ENCODE results near the gene HKDC1. TPM values are rescaled to one million over a fixed set of nuclear protein-coding genes. Genes with fewer than 3 reads are reported as not detected.

Gene HKDC1
- polyA plus RNA-seq, 1 donor from 2014 or later = 0.07 TPM

GRCh38 chr10:69240455-69240854 is 20.3 kb downstream of the HKDC1 start:
- Histone ChIP-seq H4K20me1 (ENCODE audit: insufficient read depth) (no peaks in the 10 kb centered on the region), H3K4me2 (ENCODE audit: low read length) (no peak overlapping the region), H3K79me2 (replicated peaks; ENCODE audit: insufficient read depth, low read length) (no peaks in the 10 kb centered on the region), H3K36me3 (ENCODE audit: insufficient read depth, low read length) (no peaks in the 10 kb centered on the region), H3K9me3 (ENCODE audit: low read length) (no peaks in the 10 kb centered on the region), H3K27me3 (ENCODE audit: insufficient read depth, low read depth, low read length) (no peaks in the 10 kb centered on the region), H3K9ac (ENCODE audit: low read length) (no peak overlapping the region), H3K4me3 (ENCODE audit: low read length) (no peak overlapping the region), H3K9me2 (ENCODE audit: insufficient read depth, low read length) (no peaks in the 10 kb centered on the region), H3F3A (ENCODE audit: insufficient read depth, low read length, poor library complexity, severe bottlenecking) (no peaks in the 10 kb centered on the region), H3K27ac (ENCODE audit: low read length) (no peak overlapping the region), H2AFZ (ENCODE audit: low read depth, low read length) (no peak overlapping the region)
- TF ChIP-seq RAD21 (conservative IDR thresholded peaks at IDR 0.05) = no peak
- no peak for TF ChIP-seq POLR2AphosphoS5 (IDR thresholded peaks at IDR 0.05)
- TF ChIP-seq SMC3 (conservative IDR thresholded peaks at IDR 0.05; ENCODE audit: poor library complexity) = no peak
- no peak for TF ChIP-seq CTCF (IDR thresholded peaks at IDR 0.05; ENCODE audit: poor library complexity, severe bottlenecking)
- TF ChIP-seq REST (IDR thresholded peaks at IDR 0.05; ENCODE audit: borderline replicate concordance) = no peak
- TF ChIP-seq EP300 (conservative IDR thresholded peaks at IDR 0.05; ENCODE audit: poor library complexity, severe bottlenecking) = no peak
- no peak for TF ChIP-seq TAF1 (IDR thresholded peaks at IDR 0.05; ENCODE audit: low read depth)
- no peak for TF ChIP-seq MXI1 (conservative IDR thresholded peaks at IDR 0.05; ENCODE audit: poor library complexity, severe bottlenecking)
- TF ChIP-seq EZH2 (IDR thresholded peaks at IDR 0.05; ENCODE audit: borderline replicate concordance, insufficient read depth, low read length, poor library complexity, severe bottlenecking) = no peak

GRCh38 chr10:69241575-69241974 is 21.4 kb downstream of the HKDC1 start:
- H3K9ac ChIP-seq (ENCODE audit: low read length) = no peak overlapping the region
- TF ChIP-seq EZH2 (IDR thresholded peaks at IDR 0.05; ENCODE audit: borderline replicate concordance, insufficient read depth, low read length, poor library complexity, severe bottlenecking) = no peak
- no peak for TF ChIP-seq POLR2AphosphoS5 (IDR thresholded peaks at IDR 0.05)
- TF ChIP-seq EP300 (conservative IDR thresholded peaks at IDR 0.05; ENCODE audit: poor library complexity, severe bottlenecking) = no peak
- no peak for TF ChIP-seq TAF1 (IDR thresholded peaks at IDR 0.05; ENCODE audit: low read depth)
- TF ChIP-seq REST (IDR thresholded peaks at IDR 0.05; ENCODE audit: borderline replicate concordance) = no peak
- no peak for TF ChIP-seq SMC3 (conservative IDR thresholded peaks at IDR 0.05; ENCODE audit: poor library complexity)
- TF ChIP-seq MXI1 (conservative IDR thresholded peaks at IDR 0.05; ENCODE audit: poor library complexity, severe bottlenecking) = no peak
- TF ChIP-seq RAD21 (conservative IDR thresholded peaks at IDR 0.05) = no peak
- no peak for TF ChIP-seq CTCF (IDR thresholded peaks at IDR 0.05; ENCODE audit: poor library complexity, severe bottlenecking)
- H2AFZ ChIP-seq (ENCODE audit: low read depth, low read length) = no peak overlapping the region
- no peak overlapping the region for H3K27ac ChIP-seq (ENCODE audit: low read length)
- no peaks in the 10 kb centered on the region for H4K20me1 ChIP-seq (ENCODE audit: insufficient read depth)
- H3F3A ChIP-seq (ENCODE audit: insufficient read depth, low read length, poor library complexity, severe bottlenecking) = no peaks in the 10 kb centered on the region
- no peaks in the 10 kb centered on the region for H3K9me2 ChIP-seq (ENCODE audit: insufficient read depth, low read length)
- H3K9me3 ChIP-seq (ENCODE audit: low read length) = no peaks in the 10 kb centered on the region
- no peaks in the 10 kb centered on the region for H3K27me3 ChIP-seq (ENCODE audit: insufficient read depth, low read depth, low read length)
- H3K4me2 ChIP-seq (ENCODE audit: low read length) = no peak overlapping the region
- no peak overlapping the region for H3K4me3 ChIP-seq (ENCODE audit: low read length)
- H3K79me2 ChIP-seq (replicated peaks; ENCODE audit: insufficient read depth, low read length) = no peaks in the 10 kb centered on the region
- H3K36me3 ChIP-seq (ENCODE audit: insufficient read depth, low read length) = no peaks in the 10 kb centered on the region
